AG09309 (cell line): ENCODE data around the gene ZNF385A.

Experiments
- DNase-seq: peaks from one replicate; pipeline ENCODE4 v3.0.0-alpha.2; 2010; ENCODE audit warnings: low read depth
- H3K4me3 ChIP-seq: 2 replicates; pipeline ENCODE4 v1.5.1; 2011; ENCODE audit warnings: mild to moderate bottlenecking, low read depth, low read length, moderate library complexity; ENCODE audit not compliant: control insufficient read depth
- TF ChIP-seq, protein P1 (sequence below): IDR thresholded peaks from 2 replicates; pipeline ENCODE4 v1.5.1; 2011; ENCODE audit warnings: mild to moderate bottlenecking, low read depth, low read length, inconsistent platforms; ENCODE audit not compliant: insufficient read depth, control insufficient read depth; ENCODE audit errors: missing control alignments

Gene ZNF385A

GRCh38 chr12:54383041-54383609 is 1.4 kb downstream of the ZNF385A start:
- no peak overlapping the region for H3K4me3 ChIP-seq
- peak; percentile 74 for DNase-seq
- TF ChIP-seq, protein P1, sequence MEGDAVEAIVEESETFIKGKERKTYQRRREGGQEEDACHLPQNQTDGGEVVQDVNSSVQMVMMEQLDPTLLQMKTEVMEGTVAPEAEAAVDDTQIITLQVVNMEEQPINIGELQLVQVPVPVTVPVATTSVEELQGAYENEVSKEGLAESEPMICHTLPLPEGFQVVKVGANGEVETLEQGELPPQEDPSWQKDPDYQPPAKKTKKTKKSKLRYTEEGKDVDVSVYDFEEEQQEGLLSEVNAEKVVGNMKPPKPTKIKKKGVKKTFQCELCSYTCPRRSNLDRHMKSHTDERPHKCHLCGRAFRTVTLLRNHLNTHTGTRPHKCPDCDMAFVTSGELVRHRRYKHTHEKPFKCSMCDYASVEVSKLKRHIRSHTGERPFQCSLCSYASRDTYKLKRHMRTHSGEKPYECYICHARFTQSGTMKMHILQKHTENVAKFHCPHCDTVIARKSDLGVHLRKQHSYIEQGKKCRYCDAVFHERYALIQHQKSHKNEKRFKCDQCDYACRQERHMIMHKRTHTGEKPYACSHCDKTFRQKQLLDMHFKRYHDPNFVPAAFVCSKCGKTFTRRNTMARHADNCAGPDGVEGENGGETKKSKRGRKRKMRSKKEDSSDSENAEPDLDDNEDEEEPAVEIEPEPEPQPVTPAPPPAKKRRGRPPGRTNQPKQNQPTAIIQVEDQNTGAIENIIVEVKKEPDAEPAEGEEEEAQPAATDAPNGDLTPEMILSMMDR, result no peak

GRCh38 chr12:54381136-54381535 is 3.4 kb downstream of the ZNF385A start:
- no peak for DNase-seq
- TF ChIP-seq, protein P1, result no peak
- no peak overlapping the region for H3K4me3 ChIP-seq

- TF ChIP-seq, protein P1, result peak; percentile 100
- peak overlapping the region; percentile 25 for H3K4me3 ChIP-seq
- DNase-seq, result no peak
These were observed 4.9 kb downstream of the ZNF385A start for GRCh38 chr12:54379398-54380201.

- H3K4me3 ChIP-seq, result peak overlapping the region; percentile 27
- TF ChIP-seq, protein P1, result no peak
- DNase-seq, result no peak
These were observed 5.6 kb downstream of the ZNF385A start for GRCh38 chr12:54378796-54379397.

DNA sequence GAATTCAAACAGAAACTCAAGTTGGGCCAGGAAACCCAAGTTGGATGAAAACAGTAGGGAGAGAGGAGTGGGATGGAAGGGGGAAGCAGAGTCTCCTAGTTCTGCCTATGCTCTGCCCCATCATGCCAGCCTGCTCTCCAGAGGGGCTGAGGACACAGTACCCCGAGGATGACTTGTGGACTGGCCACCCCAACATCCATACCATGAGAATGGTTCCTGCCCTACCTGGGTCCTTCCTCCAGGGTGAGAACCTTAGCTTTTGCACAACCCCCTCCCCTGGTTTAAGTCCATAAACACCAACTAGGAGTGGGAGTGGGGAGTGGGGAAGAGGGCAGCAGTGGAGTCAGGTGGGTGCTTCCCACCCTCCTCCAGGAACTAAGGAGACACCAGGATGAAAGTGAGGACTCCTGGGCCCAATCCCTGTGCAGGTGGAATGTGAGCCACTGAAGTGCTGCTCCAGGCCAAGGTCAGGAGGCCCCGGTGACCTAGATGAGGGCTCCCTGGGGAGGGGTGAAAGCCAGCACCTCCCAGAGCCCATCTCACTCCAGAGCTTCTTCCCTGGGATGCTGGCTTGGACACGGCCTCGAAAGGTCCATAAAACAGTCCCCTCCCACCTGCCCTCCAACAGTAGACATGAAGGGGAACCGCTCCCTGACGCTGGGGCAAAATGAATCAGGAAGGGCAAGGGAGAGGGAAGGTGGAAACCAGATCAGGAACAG is 6.6 kb downstream of the ZNF385A start:
- H3K4me3 ChIP-seq, result no peak overlapping the region
- no peak for DNase-seq
- TF ChIP-seq, protein P1, result no peak

DNA sequence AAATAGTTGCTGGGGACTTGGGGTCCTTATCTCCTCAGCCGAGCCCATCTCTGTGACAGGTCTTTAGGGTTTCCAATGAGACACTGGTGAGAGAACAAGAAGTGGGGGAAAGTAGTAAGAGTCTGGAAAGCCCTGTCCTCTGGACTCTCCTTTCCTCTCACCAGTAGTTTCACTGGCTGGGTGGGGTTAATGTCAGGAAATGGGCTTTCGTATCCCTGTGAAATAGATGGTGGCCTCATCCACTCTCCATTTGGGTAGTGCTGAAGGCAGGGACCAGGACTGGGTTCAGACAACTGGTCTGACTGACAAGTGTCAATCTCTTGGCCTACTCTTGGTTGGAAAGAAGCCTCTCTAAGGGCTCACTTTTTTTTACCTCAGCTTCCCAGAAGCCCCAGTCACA is 7.5 kb downstream of the ZNF385A start:
- H3K4me3 ChIP-seq, result no peak overlapping the region
- no peak for DNase-seq
- TF ChIP-seq, protein P1, result no peak
